GM12878 (cell line): ENCODE measurements around the gene MEAK7. TPM values are rescaled to one million over a fixed set of nuclear protein-coding genes. Genes with fewer than 3 reads are reported as not detected.

ENCODE experiments used
- BCL11A ChIP-seq: IDR thresholded peaks from 2 replicates; pipeline ENCODE4 v1.6.1; 2011; ENCODE audit warnings: low read depth, low read length
- CBX3 ChIP-seq: fragments of 200-600 bp; sonication (generic); IDR thresholded peaks from 2 replicates; pipeline ENCODE4 v1.6.1; 2016; ENCODE audit warnings: low read depth, borderline replicate concordance
- CREM ChIP-seq: IDR thresholded peaks from 2 replicates; pipeline ENCODE4 v1.6.1; 2014; ENCODE audit warnings: antibody characterized with exemption, low read depth
- E4F1 ChIP-seq: fragments of 450-650 bp; IDR thresholded peaks from 2 replicates; pipeline ENCODE4 v1.6.1; 2018; ENCODE audit warnings: borderline replicate concordance, mild to moderate bottlenecking; ENCODE audit not compliant: partially characterized antibody
- MTA2 ChIP-seq: fragments of 450-650 bp; IDR thresholded peaks from 2 replicates; pipeline ENCODE4 v1.6.1; 2016; ENCODE audit warnings: low read depth, mild to moderate bottlenecking, moderate library complexity
- NR2C1 ChIP-seq: fragments of 450-650 bp; IDR thresholded peaks from 2 replicates; pipeline ENCODE4 v1.6.1; 2017; ENCODE audit warnings: antibody characterized with exemption, mild to moderate bottlenecking, moderate library complexity
- RELA ChIP-seq: fragments of 450-650 bp; IDR thresholded peaks from 2 replicates; pipeline ENCODE4 v1.8.0; 2014; ENCODE audit warnings: borderline replicate concordance; ENCODE audit not compliant: partially characterized antibody
- RUNX3 ChIP-seq: IDR thresholded peaks from 2 replicates; pipeline ENCODE4 v1.6.1; 2012; ENCODE audit warnings: low read length, inconsistent platforms
- SKIL ChIP-seq: fragments of 450-650 bp; IDR thresholded peaks from 2 replicates; pipeline ENCODE4 v1.6.1; 2017; ENCODE audit warnings: mild to moderate bottlenecking, low read depth, inconsistent platforms; ENCODE audit not compliant: poor library complexity, severe bottlenecking
- SMAD5 ChIP-seq: IDR thresholded peaks from 2 replicates; pipeline ENCODE4 v1.6.1; 2016; ENCODE audit warnings: antibody characterized with exemption, low read depth
- SP1 ChIP-seq: IDR thresholded peaks from one replicate; pipeline ENCODE4 v1.6.1; 2011; ENCODE audit warnings: low read depth, low read length
- STAT1 ChIP-seq: fragments of 450-650 bp; conservative IDR thresholded peaks from 2 replicates; pipeline ENCODE4 v1.6.1; 2014; ENCODE audit warnings: antibody characterized with exemption, mild to moderate bottlenecking
- SUZ12 ChIP-seq: fragments of 200-600 bp; sonication (generic); IDR thresholded peaks from one replicate; pipeline ENCODE4 v1.6.1; 2018; ENCODE audit warnings: antibody characterized with exemption, mild to moderate bottlenecking; ENCODE audit not compliant: unreplicated experiment
- USF2 ChIP-seq: IDR thresholded peaks from 2 replicates; pipeline ENCODE4 v1.6.1; 2011; ENCODE audit warnings: low read depth, low read length, improper control_type of control experiment, borderline replicate concordance
- ZZZ3 ChIP-seq: IDR thresholded peaks from 2 replicates; pipeline ENCODE4 v1.6.1; 2011; ENCODE audit warnings: low read depth; ENCODE audit not compliant: control insufficient read depth, insufficient read length
- polyA plus RNA-seq, 11 experiments: library from polyadenylated mRNA; depleted of rRNA in 4 of 11; unstranded in 6 of 11; stranded (reverse) in 5 of 11; fragments of >200 nt; fragmentation: Nextera tagmentation in 4 of 11; fragmentation: Illumina TruSeq in 1 of 11; extraction: Ambion mirVana in 4 of 11; extraction: Trizol in 1 of 11; gene quantifications; 1 replicate in 1 of 11; 2 replicates in 10 of 11; pipeline versions ENCODE4 v1.2.1 to v1.2.3, GENCODE V29; 2011 to 2016; ENCODE audit warnings: inconsistent platforms in 2 of 11, missing spikeins in 2 of 11, low read depth in 1 of 11
- total RNA-seq, 4 experiments: library from RNA; depleted of rRNA in 3 of 4; stranded (reverse); fragments of >200 nt in 3 of 4; fragmentation: Illumina TruSeq in 1 of 4; extraction: Trizol in 1 of 4; gene quantifications; 2 replicates each; pipeline versions ENCODE4 v1.2.1 to v1.2.3, GENCODE V29; 2013 to 2021
- TF ChIP-seq, protein P1 (sequence below): fragments of 450-650 bp; IDR thresholded peaks from 2 replicates; pipeline ENCODE4 v1.6.1; 2014; ENCODE audit warnings: mild to moderate bottlenecking
- TF ChIP-seq, protein P2 (sequence below): IDR thresholded peaks from 2 replicates; pipeline ENCODE4 v1.6.1; 2011; ENCODE audit warnings: borderline replicate concordance, low read depth, mild to moderate bottlenecking, moderate library complexity, mixed read lengths, low read length; ENCODE audit not compliant: insufficient read depth; ENCODE audit errors: extremely low read length
- TF ChIP-seq, protein P3 (sequence below): fragments of 450-650 bp; IDR thresholded peaks from 2 replicates; pipeline ENCODE4 v1.6.1; 2017; ENCODE audit warnings: mild to moderate bottlenecking, moderate library complexity

MEAK7 gene
- total and polyA plus RNA-seq, 10 of the 15 experiments (the other 5 are each of a cell fraction or from before 2014, with no cell fraction given) = 1.4 to 11.9 (median 6.4) TPM

DNA sequence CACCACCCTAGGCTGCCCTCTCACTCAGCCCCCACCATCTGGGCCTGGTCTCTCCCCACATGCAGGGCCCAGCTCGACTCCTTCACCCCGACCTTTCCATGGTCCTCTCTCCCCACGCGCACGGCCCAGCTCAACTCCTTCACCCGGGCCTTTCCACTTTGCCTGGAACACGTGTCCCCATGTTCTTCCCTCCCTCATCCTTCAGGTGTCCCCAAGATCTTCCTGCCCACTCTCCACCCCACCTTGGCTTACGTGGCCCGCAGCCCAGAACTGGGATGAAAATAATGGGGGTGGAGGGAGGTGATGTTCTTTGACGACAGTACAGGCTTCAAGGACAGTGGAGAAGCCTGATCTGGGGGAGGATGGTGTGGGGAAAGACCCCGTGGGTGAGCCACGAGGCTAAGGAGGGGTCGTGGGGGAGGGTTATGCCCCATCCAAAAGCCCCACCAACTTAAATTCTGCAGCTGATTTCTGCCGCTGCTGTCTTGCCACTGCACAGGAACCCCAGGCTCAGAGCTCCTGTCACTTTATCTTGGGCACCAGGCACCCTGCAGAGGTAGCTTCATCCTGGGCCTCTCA, 9.9 kb upstream of the MEAK7 start (continued):
- TF ChIP-seq, protein P1, sequence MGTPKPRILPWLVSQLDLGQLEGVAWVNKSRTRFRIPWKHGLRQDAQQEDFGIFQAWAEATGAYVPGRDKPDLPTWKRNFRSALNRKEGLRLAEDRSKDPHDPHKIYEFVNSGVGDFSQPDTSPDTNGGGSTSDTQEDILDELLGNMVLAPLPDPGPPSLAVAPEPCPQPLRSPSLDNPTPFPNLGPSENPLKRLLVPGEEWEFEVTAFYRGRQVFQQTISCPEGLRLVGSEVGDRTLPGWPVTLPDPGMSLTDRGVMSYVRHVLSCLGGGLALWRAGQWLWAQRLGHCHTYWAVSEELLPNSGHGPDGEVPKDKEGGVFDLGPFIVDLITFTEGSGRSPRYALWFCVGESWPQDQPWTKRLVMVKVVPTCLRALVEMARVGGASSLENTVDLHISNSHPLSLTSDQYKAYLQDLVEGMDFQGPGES = no peak
- TF ChIP-seq SMAD5 (no peak; the same call in 1 of the 2 replicates), E4F1 (no peak), MTA2 (no peak), SUZ12 (no peak), RUNX3 (no peak), RELA (no peak), CBX3 (no peak), ZZZ3 (no peak), STAT1 (no peak), SP1 (no peak), BCL11A (no peak), NR2C1 (no peak), CREM (no peak), USF2 (no peak), SKIL (no peak)
- TF ChIP-seq, protein P2, sequence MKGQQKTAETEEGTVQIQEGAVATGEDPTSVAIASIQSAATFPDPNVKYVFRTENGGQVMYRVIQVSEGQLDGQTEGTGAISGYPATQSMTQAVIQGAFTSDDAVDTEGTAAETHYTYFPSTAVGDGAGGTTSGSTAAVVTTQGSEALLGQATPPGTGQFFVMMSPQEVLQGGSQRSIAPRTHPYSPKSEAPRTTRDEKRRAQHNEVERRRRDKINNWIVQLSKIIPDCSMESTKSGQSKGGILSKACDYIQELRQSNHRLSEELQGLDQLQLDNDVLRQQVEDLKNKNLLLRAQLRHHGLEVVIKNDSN = no peak
- TF ChIP-seq, protein P3, sequence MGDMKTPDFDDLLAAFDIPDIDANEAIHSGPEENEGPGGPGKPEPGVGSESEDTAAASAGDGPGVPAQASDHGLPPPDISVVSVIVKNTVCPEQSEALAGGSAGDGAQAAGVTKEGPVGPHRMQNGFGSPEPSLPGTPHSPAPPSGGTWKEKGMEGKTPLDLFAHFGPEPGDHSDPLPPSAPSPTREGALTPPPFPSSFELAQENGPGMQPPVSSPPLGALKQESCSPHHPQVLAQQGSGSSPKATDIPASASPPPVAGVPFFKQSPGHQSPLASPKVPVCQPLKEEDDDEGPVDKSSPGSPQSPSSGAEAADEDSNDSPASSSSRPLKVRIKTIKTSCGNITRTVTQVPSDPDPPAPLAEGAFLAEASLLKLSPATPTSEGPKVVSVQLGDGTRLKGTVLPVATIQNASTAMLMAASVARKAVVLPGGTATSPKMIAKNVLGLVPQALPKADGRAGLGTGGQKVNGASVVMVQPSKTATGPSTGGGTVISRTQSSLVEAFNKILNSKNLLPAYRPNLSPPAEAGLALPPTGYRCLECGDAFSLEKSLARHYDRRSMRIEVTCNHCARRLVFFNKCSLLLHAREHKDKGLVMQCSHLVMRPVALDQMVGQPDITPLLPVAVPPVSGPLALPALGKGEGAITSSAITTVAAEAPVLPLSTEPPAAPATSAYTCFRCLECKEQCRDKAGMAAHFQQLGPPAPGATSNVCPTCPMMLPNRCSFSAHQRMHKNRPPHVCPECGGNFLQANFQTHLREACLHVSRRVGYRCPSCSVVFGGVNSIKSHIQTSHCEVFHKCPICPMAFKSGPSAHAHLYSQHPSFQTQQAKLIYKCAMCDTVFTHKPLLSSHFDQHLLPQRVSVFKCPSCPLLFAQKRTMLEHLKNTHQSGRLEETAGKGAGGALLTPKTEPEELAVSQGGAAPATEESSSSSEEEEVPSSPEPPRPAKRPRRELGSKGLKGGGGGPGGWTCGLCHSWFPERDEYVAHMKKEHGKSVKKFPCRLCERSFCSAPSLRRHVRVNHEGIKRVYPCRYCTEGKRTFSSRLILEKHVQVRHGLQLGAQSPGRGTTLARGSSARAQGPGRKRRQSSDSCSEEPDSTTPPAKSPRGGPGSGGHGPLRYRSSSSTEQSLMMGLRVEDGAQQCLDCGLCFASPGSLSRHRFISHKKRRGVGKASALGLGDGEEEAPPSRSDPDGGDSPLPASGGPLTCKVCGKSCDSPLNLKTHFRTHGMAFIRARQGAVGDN = no peak; the same call in 1 of the 2 replicates
